Measurements from ENCODE around the gene SPATA9. TPM values are rescaled to one million over a fixed set of nuclear protein-coding genes. Genes with fewer than 3 reads are reported as not detected.
"Not testable (repeated sequence)": the region's sequence is repeated elsewhere in the genome, so short reads cannot be mapped to it uniquely, and the experiment has no call there.

The SPATA9 gene
- total RNA-seq, 1 experiment from 2014 or later, result not detected

DNA sequence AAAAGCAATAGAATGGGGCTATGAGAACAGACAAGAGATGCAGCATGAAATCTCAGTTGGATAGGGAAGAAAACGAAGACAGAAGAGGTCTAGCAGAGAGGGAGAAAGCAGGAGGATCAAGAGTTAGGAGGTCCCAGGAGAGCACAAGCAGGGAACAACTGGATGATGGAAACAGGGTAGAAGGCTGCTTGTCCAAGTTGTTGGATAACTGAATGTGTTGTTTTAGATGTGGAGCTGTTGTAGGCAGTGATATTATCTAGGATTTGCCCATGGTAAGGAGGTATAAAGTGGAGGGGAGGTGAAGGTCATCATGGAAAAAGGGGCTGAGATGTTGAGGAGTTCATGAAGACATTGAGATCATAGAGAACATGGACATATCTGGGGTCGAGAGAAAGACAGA, 35.9 kb upstream of the SPATA9 start:
- in situ Hi-C loops (cut with HindIII; ENCODE audit: low pct_unique_long_range_greater_than_20kb, low sequenced_read_pairs), result no loop called here
- DNase-seq (ENCODE audit: low read depth), result no peak

GRCh38 chr5:95718203-95718602, 35.4 kb upstream of the SPATA9 start:
- no peak for DNase-seq (ENCODE audit: low read depth)

DNA sequence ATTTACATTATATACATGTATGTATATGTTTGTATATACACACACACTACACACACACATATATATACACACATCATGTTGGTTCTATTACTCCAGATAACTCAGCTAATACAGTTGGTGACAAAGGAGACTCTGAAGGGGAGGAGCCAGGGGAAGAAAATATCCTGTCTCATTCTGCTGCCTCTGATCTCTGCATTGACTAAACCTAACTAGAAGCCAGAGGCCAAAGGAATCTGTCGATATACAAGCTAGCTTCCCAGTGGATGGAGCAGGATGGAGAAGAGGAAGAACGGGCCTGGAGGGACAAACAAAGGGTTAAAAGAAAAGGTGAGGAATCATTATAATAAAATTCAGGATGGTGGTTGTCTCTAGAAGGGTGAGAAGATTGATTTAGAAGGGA, 34.6 kb upstream of the SPATA9 start:
- in situ Hi-C loops (cut with HindIII; ENCODE audit: low pct_unique_long_range_greater_than_20kb, low sequenced_read_pairs), result no loop called here
- no peak for DNase-seq (ENCODE audit: low read depth)

More at GRCh38 chr5:95718203-95718602, 35.4 kb upstream of the SPATA9 start:
- in situ Hi-C loops (cut with HindIII; ENCODE audit: low pct_unique_long_range_greater_than_20kb, low sequenced_read_pairs), result no loop called here

DNA sequence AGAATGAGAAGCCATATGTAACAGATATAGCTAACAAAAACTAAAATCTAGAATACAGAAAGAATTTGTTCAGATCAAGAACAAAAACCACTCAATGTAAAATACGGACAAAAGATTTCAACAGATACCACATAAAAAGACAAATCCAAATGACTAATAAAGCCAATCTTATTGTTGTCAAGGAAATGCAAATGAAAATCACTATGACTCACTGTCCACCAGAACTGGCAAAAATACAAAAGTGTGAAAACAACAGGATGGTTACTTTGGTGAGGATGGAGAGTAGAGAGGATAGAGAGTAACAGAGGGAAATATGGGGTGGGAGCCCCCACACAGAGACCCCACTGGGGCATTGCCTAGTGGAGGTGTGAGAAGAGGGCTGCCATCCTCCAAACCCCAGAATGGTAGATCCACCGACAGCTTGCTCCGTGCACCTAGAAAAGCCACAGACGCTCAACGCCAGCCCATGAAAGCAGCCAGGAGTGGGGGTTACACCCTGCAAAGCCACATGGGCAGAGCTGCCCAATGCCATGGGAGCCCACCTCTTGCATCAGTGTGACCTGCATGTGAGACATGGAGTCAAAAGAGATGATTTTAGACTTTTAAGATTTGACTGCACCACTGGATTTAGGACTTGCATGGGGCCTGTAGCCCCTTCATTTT, 33.1 kb upstream of the SPATA9 start:
- no peak for DNase-seq (ENCODE audit: low read depth)
- in situ Hi-C loops (cut with HindIII; ENCODE audit: low pct_unique_long_range_greater_than_20kb, low sequenced_read_pairs), result no loop called here

GRCh38 chr5:95713960-95714710, 31.3 kb upstream of the SPATA9 start:
- DNase-seq (ENCODE audit: low read depth), result no peak
- in situ Hi-C loops (cut with HindIII; ENCODE audit: low pct_unique_long_range_greater_than_20kb, low sequenced_read_pairs), result no loop called here

DNA sequence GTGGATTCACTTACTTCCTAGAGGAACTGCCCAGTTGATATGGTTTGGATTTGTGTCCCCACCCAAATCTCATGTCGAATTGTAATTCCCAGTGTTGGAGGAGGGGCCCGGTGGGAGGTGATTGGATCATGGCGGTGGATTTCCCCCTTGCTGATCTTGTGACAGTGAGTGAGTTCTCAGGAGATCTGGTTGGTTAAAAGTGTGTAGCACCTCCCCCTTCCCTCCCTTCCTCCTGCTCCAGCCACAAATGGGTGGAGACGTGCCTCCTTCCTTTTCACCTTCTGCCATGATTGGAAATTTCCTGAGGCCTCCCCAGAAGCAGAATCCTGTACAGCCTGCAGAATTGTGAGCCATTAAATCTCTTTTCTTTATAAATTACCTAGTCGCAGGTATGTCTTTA, 30.5 kb upstream of the SPATA9 start:
- in situ Hi-C loops (cut with HindIII; ENCODE audit: low pct_unique_long_range_greater_than_20kb, low sequenced_read_pairs), result not testable (repeated sequence)
- peak; percentile 58 for DNase-seq (ENCODE audit: low read depth)

- peak; percentile 91 for DNase-seq (ENCODE audit: low read depth)
- in situ Hi-C loops (cut with HindIII; ENCODE audit: low pct_unique_long_range_greater_than_20kb, low sequenced_read_pairs), result no loop called here
Measured at GRCh38 chr5:95712347-95712958, 29.7 kb upstream of the SPATA9 start.

- DNase-seq (ENCODE audit: low read depth), result no peak
Measured at GRCh38 chr5:95711501-95712346, 28.9 kb upstream of the SPATA9 start.

DNA sequence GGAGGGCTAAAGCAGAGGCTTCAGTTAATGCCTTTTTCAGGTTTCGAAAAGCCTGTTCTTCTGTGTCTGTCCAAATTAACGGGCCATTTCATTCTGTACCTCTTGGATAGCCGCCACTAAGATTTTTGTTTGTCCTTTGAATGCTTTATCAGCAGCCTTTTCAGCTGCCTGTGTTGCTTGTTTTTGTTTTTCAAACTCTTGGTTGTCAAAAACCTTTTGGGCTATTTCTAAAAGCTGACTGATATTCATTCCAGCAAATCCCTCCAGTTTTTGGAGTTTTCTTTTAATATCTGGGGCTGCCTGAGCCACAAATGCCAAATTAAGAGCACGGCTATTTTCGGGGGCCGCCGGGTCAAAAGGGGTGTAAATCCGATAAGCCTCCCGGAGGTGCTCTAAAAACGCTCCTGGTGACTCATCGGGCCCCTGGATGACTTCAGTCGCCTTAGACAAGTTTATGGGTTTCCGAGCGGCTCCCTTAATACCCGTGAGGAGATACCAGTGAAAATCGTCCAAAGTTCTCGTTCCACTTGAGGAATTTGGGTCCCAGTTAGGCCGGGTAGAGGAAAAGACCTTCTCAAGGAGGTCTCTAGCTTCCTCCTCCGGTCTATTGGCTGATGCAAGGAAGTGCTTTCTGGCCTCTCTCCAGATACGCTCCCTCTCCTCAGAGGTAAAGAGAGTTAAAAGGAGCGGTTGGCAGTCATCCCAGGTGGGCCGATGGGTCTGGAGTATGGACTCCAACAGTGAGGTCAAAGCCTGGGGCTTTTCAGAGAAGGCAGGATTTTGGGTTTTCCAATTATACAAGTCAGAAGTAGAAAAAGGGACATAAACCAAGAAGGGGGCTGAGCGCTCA, 28.1 kb upstream of the SPATA9 start:
- DNase-seq (ENCODE audit: low read depth); in situ Hi-C loops (cut with HindIII; ENCODE audit: low pct_unique_long_range_greater_than_20kb, low sequenced_read_pairs): not testable (repeated sequence)

More at GRCh38 chr5:95711501-95712346, 28.9 kb upstream of the SPATA9 start:
- in situ Hi-C loops (cut with HindIII; ENCODE audit: low pct_unique_long_range_greater_than_20kb, low sequenced_read_pairs), result no loop called here

GRCh38 chr5:95709967-95710650, 27.3 kb upstream of the SPATA9 start:
- in situ Hi-C loops (cut with HindIII; ENCODE audit: low pct_unique_long_range_greater_than_20kb, low sequenced_read_pairs), result no loop called here
- no peak for DNase-seq (ENCODE audit: low read depth)

- in situ Hi-C loops (cut with HindIII; ENCODE audit: low pct_unique_long_range_greater_than_20kb, low sequenced_read_pairs), result no loop called here
- DNase-seq (ENCODE audit: low read depth), result no peak
Measured at GRCh38 chr5:95708876-95709275, 26.1 kb upstream of the SPATA9 start.

- in situ Hi-C loops (cut with HindIII; ENCODE audit: low pct_unique_long_range_greater_than_20kb, low sequenced_read_pairs); DNase-seq (ENCODE audit: low read depth): not testable (repeated sequence)
Measured at GRCh38 chr5:95707534-95708188, 24.9 kb upstream of the SPATA9 start.

DNA sequence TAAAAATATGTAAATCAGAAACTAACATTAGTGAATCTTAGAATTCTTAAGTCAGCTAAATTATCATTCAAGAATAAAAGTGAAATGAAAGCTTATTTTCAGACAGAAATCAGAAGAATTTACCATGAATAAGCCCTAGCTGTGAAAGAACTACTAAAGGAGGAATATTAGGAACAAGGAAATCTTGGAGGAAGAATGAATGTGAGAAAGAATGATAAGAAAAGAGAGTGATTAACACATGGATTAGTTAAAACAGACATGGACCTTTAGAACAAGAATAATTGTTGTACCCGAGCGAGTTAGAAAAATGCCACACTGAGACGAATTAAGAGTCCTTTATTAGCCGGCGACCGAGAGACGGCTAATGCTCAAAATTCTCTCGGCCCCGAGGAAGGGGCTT, 24.3 kb upstream of the SPATA9 start:
- in situ Hi-C loops (cut with HindIII; ENCODE audit: low pct_unique_long_range_greater_than_20kb, low sequenced_read_pairs), result no loop called here
- no peak for DNase-seq (ENCODE audit: low read depth)

GRCh38 chr5:95706196-95706595, 23.4 kb upstream of the SPATA9 start:
- DNase-seq (ENCODE audit: low read depth); in situ Hi-C loops (cut with HindIII; ENCODE audit: low pct_unique_long_range_greater_than_20kb, low sequenced_read_pairs): not testable (repeated sequence)

GRCh38 chr5:95704150-95704549, 21.4 kb upstream of the SPATA9 start:
- in situ Hi-C loops (cut with HindIII; ENCODE audit: low pct_unique_long_range_greater_than_20kb, low sequenced_read_pairs), result no loop called here
- no peak for DNase-seq (ENCODE audit: low read depth)

DNA sequence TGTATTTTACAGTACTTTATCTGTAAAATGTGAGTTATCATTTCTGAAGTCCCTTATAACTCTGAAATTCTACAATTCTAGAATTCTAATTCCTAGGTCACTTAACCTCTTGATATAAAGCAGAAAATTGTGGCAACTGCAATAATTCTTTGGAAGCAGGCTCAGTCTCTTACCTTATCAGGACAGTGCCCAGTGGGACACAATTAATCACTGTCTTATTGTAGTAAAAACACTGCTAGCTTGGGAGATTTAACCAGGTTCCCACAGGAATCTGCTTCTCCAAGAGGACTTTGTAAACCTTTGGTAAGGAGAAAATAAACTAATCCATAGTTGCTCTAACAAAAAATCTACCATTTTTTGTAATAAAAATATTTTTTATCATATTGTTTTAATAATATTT, 18.3 kb upstream of the SPATA9 start:
- no peak for DNase-seq (ENCODE audit: low read depth)
- in situ Hi-C loops (cut with HindIII; ENCODE audit: low pct_unique_long_range_greater_than_20kb, low sequenced_read_pairs), result no loop called here

GRCh38 chr5:95699337-95699736, 16.5 kb upstream of the SPATA9 start:
- in situ Hi-C loops (cut with HindIII; ENCODE audit: low pct_unique_long_range_greater_than_20kb, low sequenced_read_pairs), result no loop called here
- DNase-seq (ENCODE audit: low read depth), result no peak

Measured in Caki2 (cell line).